Osteoblast (primary cell): ENCODE measurements around the gene TMEFF1. TPM values are rescaled to one million over a fixed set of nuclear protein-coding genes. Genes with fewer than 3 reads are reported as not detected.
A peak's percentile ranks its signal among the peaks of the same experiment; 100 is the strongest.

Experiments
- DNase-seq: peaks from one replicate; pipeline ENCODE4 v3.0.0; 2011; ENCODE audit warnings: low spot score, mixed read lengths; ENCODE audit not compliant: insufficient read length; ENCODE audit errors: missing footprints
- H2AFZ ChIP-seq: 2 replicates; pipeline ENCODE4 v1.6.0; 2011; ENCODE audit warnings: mild to moderate bottlenecking, low read length
- H3K27ac ChIP-seq: 2 replicates; pipeline ENCODE4 v1.5.1; 2011; ENCODE audit warnings: mild to moderate bottlenecking, low read depth, low read length, moderate library complexity
- H3K27me3 ChIP-seq: 2 replicates; pipeline ENCODE4 v1.6.0; 2012; ENCODE audit warnings: mild to moderate bottlenecking, control low read depth, inconsistent platforms, low read length, moderate library complexity; ENCODE audit not compliant: insufficient read depth
- H3K36me3 ChIP-seq: 2 replicates; pipeline ENCODE4 v1.5.1; 2011; ENCODE audit warnings: mild to moderate bottlenecking, low read length, control low read depth, moderate library complexity; ENCODE audit not compliant: insufficient read depth
- H3K4me1 ChIP-seq: 2 replicates; pipeline ENCODE4 v1.5.1; 2011; ENCODE audit warnings: mild to moderate bottlenecking, low read length, control low read depth, moderate library complexity; ENCODE audit not compliant: insufficient read depth
- H3K4me2 ChIP-seq: 2 replicates; pipeline ENCODE4 v1.6.0; 2011; ENCODE audit warnings: mild to moderate bottlenecking, low read length; ENCODE audit not compliant: insufficient read depth
- H3K4me3 ChIP-seq: fragments of 200-600 bp; sonication (generic); 3 replicates; pipeline ENCODE4 v1.5.1; 2012; ENCODE audit warnings: mild to moderate bottlenecking, low read length, inconsistent platforms; ENCODE audit not compliant: insufficient read depth
- H3K79me2 ChIP-seq: 2 replicates; pipeline ENCODE4 v1.6.0; 2012; ENCODE audit warnings: mild to moderate bottlenecking, low read length, control low read depth, inconsistent platforms; ENCODE audit not compliant: insufficient read depth
- H3K9me3 ChIP-seq: 2 replicates; pipeline ENCODE4 v1.5.1; 2011; ENCODE audit warnings: low read depth, low read length, control low read depth
- H4K20me1 ChIP-seq: 2 replicates; pipeline ENCODE4 v1.6.0; 2012; ENCODE audit warnings: mild to moderate bottlenecking, low read length, control low read depth; ENCODE audit not compliant: insufficient read depth
- CTCF ChIP-seq: IDR thresholded peaks from 2 replicates; pipeline ENCODE4 v1.5.1; 2011; ENCODE audit warnings: mild to moderate bottlenecking, low read depth, low read length, moderate library complexity; ENCODE audit errors: extremely low read depth
- total RNA-seq: library from RNA; depleted of rRNA; stranded (reverse); fragments of >200 nt; gene quantifications from 2 replicates; pipeline ENCODE4 v1.2.3, GENCODE V29; 2012

Gene TMEFF1
- total RNA-seq, 1 donor: 0.72 TPM

GRCh38 chr9:100474082-100474923 is 1.4 kb downstream of the TMEFF1 start:
- H3K27ac ChIP-seq: no peak overlapping the region
- TF ChIP-seq CTCF: no peak
- no peak for DNase-seq

GRCh38 chr9:100474924-100475276 is 2.0 kb downstream of the TMEFF1 start:
- Histone ChIP-seq H4K20me1 (peaks cover 5% of the 10 kb centered on the region), H3K27me3 (no peaks in the 10 kb centered on the region), H3K27ac (no peak overlapping the region), H3K36me3 (no peaks in the 10 kb centered on the region), H3K79me2 (peaks cover 3% of the 10 kb centered on the region), H3K4me1 (no peaks in the 10 kb centered on the region), H2AFZ (no peak overlapping the region), H3K4me3 (no peak overlapping the region), H3K9me3 (no peaks in the 10 kb centered on the region), H3K4me2 (no peak overlapping the region)
- no peak for TF ChIP-seq CTCF
- DNase-seq: no peak

More at GRCh38 chr9:100474082-100474923, 1.4 kb downstream of the TMEFF1 start:
- peaks cover 5% of the 10 kb centered on the region for H4K20me1 ChIP-seq
- H2AFZ ChIP-seq: peak overlapping the region; percentile 59
- no peaks in the 10 kb centered on the region for H3K27me3 ChIP-seq
- H3K4me1 ChIP-seq: no peaks in the 10 kb centered on the region
- peak overlapping the region; percentile 84 for H3K4me2 ChIP-seq
- peak overlapping the region; percentile 79 for H3K4me3 ChIP-seq
- H3K9me3 ChIP-seq: no peaks in the 10 kb centered on the region
- no peaks in the 10 kb centered on the region for H3K36me3 ChIP-seq
- peaks cover 3% of the 10 kb centered on the region for H3K79me2 ChIP-seq

GRCh38 chr9:100477241-100477640 is 4.3 kb downstream of the TMEFF1 start:
- H3K79me2 ChIP-seq: peaks cover 6% of the 10 kb centered on the region
- H3K4me1 ChIP-seq: no peaks in the 10 kb centered on the region
- H3K9me3 ChIP-seq: no peaks in the 10 kb centered on the region
- H3K4me3 ChIP-seq: no peak overlapping the region
- H4K20me1 ChIP-seq: peaks cover 5% of the 10 kb centered on the region
- no peak overlapping the region for H3K27ac ChIP-seq
- H2AFZ ChIP-seq: no peak overlapping the region
- no peaks in the 10 kb centered on the region for H3K36me3 ChIP-seq
- no peak for TF ChIP-seq CTCF
- H3K4me2 ChIP-seq: no peak overlapping the region
- no peaks in the 10 kb centered on the region for H3K27me3 ChIP-seq
- DNase-seq: no peak

- DNase-seq: no peak
These were observed 5.2 kb downstream of the TMEFF1 start for GRCh38 chr9:100478192-100478591.

More at GRCh38 chr9:100478192-100478591, 5.2 kb downstream of the TMEFF1 start:
- H4K20me1 ChIP-seq: peaks cover 5% of the 10 kb centered on the region
- no peaks in the 10 kb centered on the region for H3K27me3 ChIP-seq
- no peak overlapping the region for H2AFZ ChIP-seq
- H3K4me1 ChIP-seq: no peaks in the 10 kb centered on the region
- TF ChIP-seq CTCF: no peak
- peaks cover 6% of the 10 kb centered on the region for H3K79me2 ChIP-seq
- H3K9me3 ChIP-seq: no peaks in the 10 kb centered on the region
- H3K36me3 ChIP-seq: no peaks in the 10 kb centered on the region
- no peak overlapping the region for H3K4me3 ChIP-seq
- no peak overlapping the region for H3K27ac ChIP-seq
- no peak overlapping the region for H3K4me2 ChIP-seq
